Rectal smooth muscle tissue (tissue), 1 donor: ENCODE measurements around the gene KMT2E.
"Not testable (repeated sequence)": the region's sequence is repeated elsewhere in the genome, so short reads cannot be mapped to it uniquely, and the experiment has no call there.

ENCODE experiments used
- H3K27ac ChIP-seq: one replicate; pipeline ENCODE4 v1.7.0; 2013; ENCODE audit warnings: low read depth, low read length, inconsistent platforms
- H3K27me3 ChIP-seq: one replicate; pipeline ENCODE4 v1.7.0; 2013; ENCODE audit warnings: low read length; ENCODE audit not compliant: control insufficient read depth, insufficient read depth
- H3K36me3 ChIP-seq: one replicate; pipeline ENCODE4 v1.7.0; 2013; ENCODE audit warnings: low read length; ENCODE audit not compliant: control insufficient read depth, insufficient read depth
- H3K4me1 ChIP-seq: one replicate; pipeline ENCODE4 v1.7.0; 2013; ENCODE audit warnings: low read length; ENCODE audit not compliant: control insufficient read depth, insufficient read depth
- H3K4me3 ChIP-seq: one replicate; pipeline ENCODE4 v1.7.0; 2013; ENCODE audit warnings: low read length
- H3K9ac ChIP-seq: one replicate; pipeline ENCODE4 v1.7.0; 2013; ENCODE audit warnings: low read length

Gene KMT2E

GRCh38 chr7:105050493-105050892 lies 36.5 kb downstream of the KMT2E start:
- H3K4me3 ChIP-seq = no peak overlapping the region
- no peak overlapping the region for H3K9ac ChIP-seq
- peaks cover 13% of the 10 kb centered on the region for H3K4me1 ChIP-seq
- no peak overlapping the region for H3K27ac ChIP-seq
- no peaks in the 10 kb centered on the region for H3K27me3 ChIP-seq
- H3K36me3 ChIP-seq = peaks cover 6% of the 10 kb centered on the region

GRCh38 chr7:105050899-105051298 lies 36.9 kb downstream of the KMT2E start:
- H3K9ac ChIP-seq, H3K27me3 ChIP-seq, H3K36me3 ChIP-seq, H3K27ac ChIP-seq, H3K4me3 ChIP-seq: not testable (repeated sequence)
- H3K4me1 ChIP-seq = peaks cover 14% of the 10 kb centered on the region

GRCh38 chr7:105055084-105055483 lies 41.1 kb downstream of the KMT2E start:
- peaks cover 3% of the 10 kb centered on the region for H3K4me1 ChIP-seq
- no peak overlapping the region for H3K27ac ChIP-seq

GRCh38 chr7:105055621-105056020 lies 41.6 kb downstream of the KMT2E start:
- Histone ChIP-seq H3K36me3 (no peaks in the 10 kb centered on the region), H3K9ac (no peak overlapping the region), H3K27ac (no peak overlapping the region), H3K27me3 (no peaks in the 10 kb centered on the region), H3K4me3 (no peak overlapping the region), H3K4me1 (peaks cover 5% of the 10 kb centered on the region)

More at GRCh38 chr7:105055084-105055483, 41.1 kb downstream of the KMT2E start:
- H3K9ac ChIP-seq = no peak overlapping the region
- no peaks in the 10 kb centered on the region for H3K36me3 ChIP-seq
- no peaks in the 10 kb centered on the region for H3K27me3 ChIP-seq
- no peak overlapping the region for H3K4me3 ChIP-seq

- Histone ChIP-seq H3K9ac (no peak overlapping the region), H3K27ac (no peak overlapping the region), H3K4me1 (peaks cover 11% of the 10 kb centered on the region), H3K36me3 (no peaks in the 10 kb centered on the region), H3K27me3 (no peaks in the 10 kb centered on the region), H3K4me3 (no peak overlapping the region)
These were observed 43.5 kb downstream of the KMT2E start for GRCh38 chr7:105057472-105057871.

- Histone ChIP-seq H3K36me3 (peaks cover 5% of the 10 kb centered on the region), H3K4me3 (no peak overlapping the region), H3K27ac (no peak overlapping the region), H3K27me3 (no peaks in the 10 kb centered on the region), H3K4me1 (peaks cover 11% of the 10 kb centered on the region), H3K9ac (no peak overlapping the region)
These were observed 46.4 kb downstream of the KMT2E start for GRCh38 chr7:105060437-105060836.

- Histone ChIP-seq H3K4me3 (no peak overlapping the region), H3K27ac (no peak overlapping the region), H3K36me3 (peaks cover 5% of the 10 kb centered on the region), H3K4me1 (peaks cover 9% of the 10 kb centered on the region), H3K9ac (no peak overlapping the region), H3K27me3 (no peaks in the 10 kb centered on the region)
These were observed 46.9 kb downstream of the KMT2E start for GRCh38 chr7:105060923-105061322.

GRCh38 chr7:105065104-105065503 lies 51.1 kb downstream of the KMT2E start:
- Histone ChIP-seq H3K4me3 (no peak overlapping the region), H3K27me3 (no peaks in the 10 kb centered on the region), H3K9ac (no peak overlapping the region), H3K36me3 (peaks cover 9% of the 10 kb centered on the region), H3K4me1 (peaks cover 9% of the 10 kb centered on the region), H3K27ac (no peak overlapping the region)

GRCh38 chr7:105067691-105068090 lies 53.7 kb downstream of the KMT2E start:
- Histone ChIP-seq H3K27ac (no peak overlapping the region), H3K36me3 (peaks cover 11% of the 10 kb centered on the region), H3K9ac (no peak overlapping the region), H3K4me1 (peaks cover 2% of the 10 kb centered on the region), H3K4me3 (no peak overlapping the region), H3K27me3 (no peaks in the 10 kb centered on the region)

GRCh38 chr7:105068886-105069285 lies 54.9 kb downstream of the KMT2E start:
- H3K27ac ChIP-seq = no peak overlapping the region
- peaks cover 2% of the 10 kb centered on the region for H3K4me1 ChIP-seq
- no peak overlapping the region for H3K9ac ChIP-seq
- peaks cover 13% of the 10 kb centered on the region for H3K36me3 ChIP-seq
- no peaks in the 10 kb centered on the region for H3K27me3 ChIP-seq
- no peak overlapping the region for H3K4me3 ChIP-seq

GRCh38 chr7:105073143-105073542 lies 59.1 kb downstream of the KMT2E start:
- Histone ChIP-seq H3K4me3 (no peak overlapping the region), H3K9ac (no peak overlapping the region), H3K27ac (no peak overlapping the region), H3K36me3 (peaks cover 33% of the 10 kb centered on the region), H3K4me1 (no peaks in the 10 kb centered on the region), H3K27me3 (no peaks in the 10 kb centered on the region)

- Histone ChIP-seq H3K4me3 (no peak overlapping the region), H3K36me3 (peaks cover 35% of the 10 kb centered on the region), H3K27ac (no peak overlapping the region), H3K4me1 (no peaks in the 10 kb centered on the region), H3K27me3 (no peaks in the 10 kb centered on the region), H3K9ac (no peak overlapping the region)
These were observed 65.3 kb downstream of the KMT2E start for GRCh38 chr7:105079348-105079747.

- H3K27ac ChIP-seq = no peak overlapping the region
- H3K27me3 ChIP-seq = no peaks in the 10 kb centered on the region
- H3K4me1 ChIP-seq = no peaks in the 10 kb centered on the region
- H3K4me3 ChIP-seq = no peak overlapping the region
- H3K9ac ChIP-seq = no peak overlapping the region
- peaks cover 20% of the 10 kb centered on the region for H3K36me3 ChIP-seq
These were observed 70.6 kb downstream of the KMT2E start for GRCh38 chr7:105084581-105084980.
